COR-L47 (cell line): ENCODE measurements around the gene VWA1.
"Not testable (repeated sequence)": the region's sequence is repeated elsewhere in the genome, so short reads cannot be mapped to it uniquely, and the experiment has no call there.

ENCODE experiments used
- DNase-seq: peaks from one replicate; lab custom pipeline; 2025; lab: John Stamatoyannopoulos, UW

VWA1 gene

DNA sequence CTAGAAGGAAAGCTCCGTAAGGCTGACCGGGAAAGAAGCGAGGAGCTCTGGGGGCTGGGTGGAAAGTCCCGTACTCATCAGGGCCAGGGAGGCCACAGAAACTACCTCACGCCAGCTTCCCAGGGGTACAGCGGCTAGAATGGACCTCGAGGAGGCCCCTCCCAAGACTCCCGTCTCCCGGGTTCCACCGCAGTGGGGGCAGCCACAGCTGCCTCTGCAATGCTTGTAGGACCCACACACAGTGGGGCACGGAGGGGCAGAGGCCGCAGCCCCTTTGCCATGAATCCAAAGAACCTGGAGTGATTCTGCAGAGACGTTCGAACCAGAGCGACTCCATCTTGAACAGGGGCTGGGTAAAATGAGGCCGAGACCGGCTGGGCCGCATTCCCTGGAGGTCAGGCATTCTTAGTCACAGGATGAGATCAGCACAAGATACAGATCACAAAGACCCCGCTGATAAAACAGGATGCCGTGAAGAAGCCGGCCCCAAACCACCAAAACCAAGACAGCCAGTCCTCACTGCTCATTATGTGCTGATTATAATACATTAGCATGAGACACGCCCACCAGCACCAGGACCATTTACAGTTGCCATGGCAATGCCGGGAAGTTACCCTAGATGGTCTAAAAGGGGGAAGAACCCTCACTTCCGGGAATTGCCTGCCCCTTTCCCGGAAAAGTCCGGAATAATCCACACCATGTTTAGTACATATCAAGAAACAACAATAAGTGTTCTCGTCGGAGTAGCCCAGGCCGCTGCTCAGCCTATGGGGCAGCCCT is 12.8 kb upstream of the VWA1 start:
- no peak for DNase-seq

GRCh38 chr1:1423245-1423597 is 12.3 kb upstream of the VWA1 start:
- no peak for DNase-seq

DNA sequence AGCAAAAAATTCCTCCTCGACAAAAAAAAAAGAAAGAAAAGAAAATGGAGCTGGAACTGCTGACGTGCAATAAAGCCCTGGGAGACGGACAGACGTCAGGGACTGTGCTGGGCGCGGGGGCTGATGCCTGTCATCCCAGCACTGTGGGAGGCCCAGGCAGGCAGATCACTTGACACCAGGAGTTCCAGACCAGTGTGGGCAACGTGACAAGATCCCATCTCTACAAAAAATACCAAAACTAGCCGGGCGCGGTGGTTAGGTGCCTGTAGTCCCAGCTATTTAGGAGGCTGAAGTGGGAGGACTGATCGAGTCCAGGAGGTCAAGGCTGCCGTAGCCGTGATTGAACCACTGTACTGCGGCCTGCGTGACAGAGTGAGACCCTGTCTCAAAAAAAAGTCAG is 10.8 kb upstream of the VWA1 start:
- no peak for DNase-seq

- no peak for DNase-seq
Measured at GRCh38 chr1:1425426-1425752, 10.1 kb upstream of the VWA1 start.

GRCh38 chr1:1425753-1426495 is 9.6 kb upstream of the VWA1 start:
- DNase-seq = no peak

GRCh38 chr1:1426496-1427105 is 8.9 kb upstream of the VWA1 start:
- DNase-seq = no peak

- no peak for DNase-seq
Measured at GRCh38 chr1:1427106-1427819, 8.2 kb upstream of the VWA1 start.

DNA sequence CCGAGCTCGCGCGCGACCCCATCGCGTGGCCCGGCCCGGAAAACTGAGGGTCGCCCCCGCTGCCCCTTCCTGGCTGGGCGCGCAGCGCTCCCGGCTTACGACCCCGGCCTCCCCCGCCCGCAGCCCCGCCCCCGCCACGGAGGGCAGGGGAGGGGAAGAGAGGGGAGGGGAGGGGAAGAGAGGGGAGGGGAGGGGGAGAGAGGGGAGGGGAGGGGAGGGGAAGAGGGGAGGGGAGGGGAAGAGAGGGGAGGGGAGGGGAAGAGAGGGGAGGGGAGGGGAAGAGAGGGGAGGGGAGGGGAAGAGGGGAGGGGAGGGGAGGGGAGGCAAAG is 7.7 kb upstream of the VWA1 start:
- DNase-seq = no peak

DNA sequence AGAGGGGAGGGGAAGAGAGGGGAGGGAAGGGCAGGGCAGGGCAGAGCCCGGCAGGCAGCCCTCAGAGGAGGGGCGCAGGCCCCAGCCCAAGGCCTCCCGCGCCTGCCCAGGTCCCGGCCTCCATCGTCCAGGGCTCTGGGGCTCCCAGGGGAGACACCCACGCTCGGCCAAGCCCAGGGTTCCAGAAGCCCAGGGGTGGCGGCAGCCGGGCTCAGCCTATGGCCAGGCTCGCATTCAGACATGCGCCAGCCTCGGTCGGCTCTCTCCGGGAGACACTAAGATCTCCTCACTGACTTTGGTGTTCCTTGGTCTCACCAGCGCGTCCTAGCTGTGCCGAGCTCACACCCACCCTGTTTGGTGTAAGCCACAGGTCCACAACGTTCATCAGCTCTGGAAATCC is 7.3 kb upstream of the VWA1 start:
- DNase-seq = no peak

GRCh38 chr1:1428967-1429366 is 6.5 kb upstream of the VWA1 start:
- DNase-seq = not testable (repeated sequence)

DNA sequence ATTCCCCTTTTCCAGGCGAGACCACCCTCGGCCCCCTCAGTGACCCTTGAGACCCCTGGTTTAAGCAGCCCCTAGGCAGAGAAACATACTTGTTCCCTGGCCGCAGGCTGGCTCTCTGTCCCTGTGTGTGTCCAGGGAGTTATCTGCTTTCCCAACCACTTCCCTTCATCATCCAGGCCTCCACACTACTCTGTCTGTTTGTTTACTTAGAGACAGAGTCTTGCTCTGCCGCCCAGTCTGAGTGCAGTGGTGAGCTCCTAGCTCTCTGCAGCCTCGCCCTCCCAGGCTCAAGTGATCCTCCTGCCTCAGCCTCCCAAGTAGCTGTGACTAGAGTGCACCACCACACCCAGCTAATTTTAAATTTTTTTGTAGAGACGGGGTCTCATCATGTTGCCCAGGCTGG is 5.8 kb upstream of the VWA1 start:
- no peak for DNase-seq

GRCh38 chr1:1430114-1430982 is 5.1 kb upstream of the VWA1 start:
- DNase-seq = no peak

DNA sequence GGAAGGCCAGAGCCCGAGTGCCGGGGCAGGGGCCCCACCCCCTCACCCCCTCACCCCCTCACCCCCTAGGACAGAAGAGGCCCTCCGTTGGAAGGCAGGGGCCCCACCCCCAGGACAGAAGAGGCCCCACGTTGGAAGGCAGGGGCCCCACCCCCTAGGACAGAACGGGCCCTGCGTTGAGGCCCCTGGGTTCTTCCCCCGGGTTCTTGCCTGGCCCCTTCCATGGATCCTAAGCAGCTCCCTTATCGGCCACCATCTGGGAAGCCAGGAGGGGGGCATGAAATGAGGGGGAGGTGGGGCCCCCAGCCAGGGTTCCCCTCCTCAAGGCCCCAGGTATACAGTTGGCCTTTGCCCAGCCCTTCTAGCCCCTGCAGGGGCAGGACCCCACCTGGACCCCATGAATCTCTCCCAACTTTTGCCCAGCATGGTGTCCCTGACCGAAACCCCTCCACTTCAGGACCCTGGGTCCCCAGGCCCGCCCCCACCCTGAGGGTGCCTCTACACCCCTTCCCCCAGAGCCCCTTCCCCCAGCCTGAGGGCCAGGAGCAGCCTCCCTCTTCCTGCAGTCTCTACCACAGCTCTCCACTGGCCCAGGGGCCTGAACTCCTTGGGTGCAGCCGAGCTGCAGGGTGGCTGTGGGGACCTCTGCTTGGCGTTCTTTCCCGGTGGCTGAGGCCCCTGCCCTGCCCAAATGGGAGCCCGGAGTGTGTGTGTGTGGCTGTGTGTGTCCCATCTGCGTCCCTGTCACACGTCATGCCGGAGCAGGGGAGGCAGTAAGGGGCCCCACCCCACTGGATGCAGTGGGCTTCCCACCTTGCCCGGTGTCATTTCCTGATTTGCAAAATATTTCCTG is 4.3 kb upstream of the VWA1 start:
- DNase-seq = no peak

GRCh38 chr1:1431845-1432273 is 3.6 kb upstream of the VWA1 start:
- DNase-seq = no peak

GRCh38 chr1:1432274-1432950 is 3.1 kb upstream of the VWA1 start:
- no peak for DNase-seq

GRCh38 chr1:1432951-1433803 is 2.3 kb upstream of the VWA1 start:
- DNase-seq = no peak

- DNase-seq = no peak
Measured at GRCh38 chr1:1433804-1434130, 1.7 kb upstream of the VWA1 start.

- DNase-seq = no peak
Measured at GRCh38 chr1:1434131-1434823, 1.2 kb upstream of the VWA1 start.

- no peak for DNase-seq
Measured at GRCh38 chr1:1434824-1435105, 725 bp upstream of the VWA1 start.
